ENCODE results near the gene GRAMD2A.
"Not testable (repeated sequence)": the region's sequence is repeated elsewhere in the genome, so short reads cannot be mapped to it uniquely, and the experiment has no call there.

The GRAMD2A gene

GRCh38 chr15:72183781-72184164 is 13.8 kb downstream of the GRAMD2A start:
- DNase-seq, result no peak

GRCh38 chr15:72182673-72183072 is 14.9 kb downstream of the GRAMD2A start:
- DNase-seq, result no peak

GRCh38 chr15:72182244-72182643 is 15.3 kb downstream of the GRAMD2A start:
- no peak for DNase-seq

- no peak for DNase-seq
Measured at GRCh38 chr15:72180761-72181324, 16.7 kb downstream of the GRAMD2A start.

GRCh38 chr15:72179950-72180581 is 17.5 kb downstream of the GRAMD2A start:
- no peak for DNase-seq

GRCh38 chr15:72178976-72179585 is 18.5 kb downstream of the GRAMD2A start:
- DNase-seq, result no peak

GRCh38 chr15:72176743-72177142 is 20.8 kb downstream of the GRAMD2A start:
- no peak for DNase-seq

- DNase-seq, result no peak
Measured at GRCh38 chr15:72176159-72176558, 21.4 kb downstream of the GRAMD2A start.

GRCh38 chr15:72175186-72176044 is 22.2 kb downstream of the GRAMD2A start:
- DNase-seq, result no peak

- DNase-seq, result no peak
Measured at GRCh38 chr15:72174551-72175165, 22.9 kb downstream of the GRAMD2A start.

GRCh38 chr15:72173864-72174550 is 23.6 kb downstream of the GRAMD2A start:
- DNase-seq, result no peak

GRCh38 chr15:72173401-72173800 is 24.2 kb downstream of the GRAMD2A start:
- DNase-seq, result no peak

- no peak for DNase-seq
Measured at GRCh38 chr15:72172796-72173195, 24.8 kb downstream of the GRAMD2A start.

- DNase-seq, result not testable (repeated sequence)
Measured at GRCh38 chr15:72171978-72172377, 25.6 kb downstream of the GRAMD2A start.

GRCh38 chr15:72170691-72171090 is 26.9 kb downstream of the GRAMD2A start:
- DNase-seq, result no peak

GRCh38 chr15:72169921-72170611 is 27.5 kb downstream of the GRAMD2A start:
- no peak for DNase-seq

GRCh38 chr15:72169236-72169920 is 28.2 kb downstream of the GRAMD2A start:
- no peak for DNase-seq

GRCh38 chr15:72168808-72169190 is 28.8 kb downstream of the GRAMD2A start:
- DNase-seq, result no peak

- no peak for DNase-seq
Measured at GRCh38 chr15:72168131-72168807, 29.3 kb downstream of the GRAMD2A start.

GRCh38 chr15:72167445-72167844 is 30.1 kb downstream of the GRAMD2A start:
- DNase-seq, result no peak
